GM12878 (cell line): ENCODE results near the gene SPATA32. TPM values are rescaled to one million over a fixed set of nuclear protein-coding genes. Genes with fewer than 3 reads are reported as not detected.

Experiments
- ATAC-seq: fragments of 200-7000 bp; cut with Tn5 transposase; 3 replicates; pipeline ENCODE4 v1.9.1; 2020; ENCODE audit warnings: mild to moderate bottlenecking, moderate library complexity
- BruUV-seq: library from RNA; stranded (reverse); fragments of 400-500 nt; replicated peaks from 2 replicates; lab custom pipeline; 2021; lab: Mats Ljungman, UMichigan
- CTCF ChIA-PET: fragments of 300-600 bp; sonication (Branson Sonifier 250); formaldehyde crosslinking; extraction: SDS; loops from one replicate; lab custom pipeline; 2021; ENCODE audit warnings: inconsistent platforms; lab: Yijun Ruan, JAX
- POLR2A ChIA-PET: fragments of 350-600 bp; formaldehyde crosslinking; extraction: SDS; loops from one replicate; lab custom pipeline; 2021; ENCODE audit warnings: inconsistent platforms; lab: Charles Lee
- RAD21 ChIA-PET: fragments of 300-600 bp; sonication (Branson Sonifier 250); formaldehyde crosslinking; loops from one replicate; lab custom pipeline; 2023; ENCODE audit warnings: antibody characterized with exemption; ENCODE audit not compliant: unreplicated experiment; lab: Charles Lee
- SMC1A ChIA-PET: fragments of 300-600 bp; sonication (Branson Sonifier 250); formaldehyde crosslinking; loops from one replicate; lab custom pipeline; 2023; ENCODE audit not compliant: unreplicated experiment, uncharacterized antibody; lab: Charles Lee
- DNase-seq: peaks from one replicate; pipeline ENCODE4 v3.0.0-alpha.2; 2011; ENCODE audit warnings: low read depth, low spot score
- FAIRE-seq: peaks from 3 replicates; lab custom pipeline; 2011; peaks lifted over from hg19 to GRCh38; lab: Jason Lieb, UNC
- H2AFZ ChIP-seq: 2 replicates; pipeline ENCODE4 v1.6.0; 2011; ENCODE audit warnings: low read depth, low read length, control low read depth; ENCODE audit not compliant: control insufficient read depth
- H3K27ac ChIP-seq: 2 replicates; pipeline ENCODE4 v1.5.1; 2011; ENCODE audit warnings: control low read depth; ENCODE audit not compliant: control insufficient read depth, insufficient read depth
- H3K27me3 ChIP-seq, 2 experiments: replicated peaks in 1 of 2; 2 replicates each; pipeline versions ENCODE4 v1.6.0 to v1.6.1; 2011; ENCODE audit warnings: low read length in 1 of 2; ENCODE audit not compliant: control insufficient read depth in 2 of 2, insufficient read depth in 2 of 2
- H3K36me3 ChIP-seq, 2 experiments: 2 replicates each; pipeline ENCODE4 v1.5.1; 2011; ENCODE audit warnings: low read length in 1 of 2; ENCODE audit not compliant: control insufficient read depth in 2 of 2, insufficient read depth in 2 of 2
- H3K4me1 ChIP-seq: 2 replicates; pipeline ENCODE4 v1.6.1; 2011; ENCODE audit warnings: mild to moderate bottlenecking, low read length, moderate library complexity, mixed read lengths; ENCODE audit not compliant: control insufficient read depth, insufficient read depth
- H3K4me2 ChIP-seq: 2 replicates; pipeline ENCODE4 v1.6.0; 2011; ENCODE audit warnings: control low read depth; ENCODE audit not compliant: control insufficient read depth, insufficient read depth
- H3K4me3 ChIP-seq: fragments of 200-600 bp; sonication (generic); 2 replicates; pipeline ENCODE4 v1.5.1; 2016
- H3K79me2 ChIP-seq: 2 replicates; pipeline ENCODE4 v1.6.0; 2011; ENCODE audit warnings: low read length; ENCODE audit not compliant: control insufficient read depth, insufficient read depth
- H3K9ac ChIP-seq: 2 replicates; pipeline ENCODE4 v1.8.0; 2011; ENCODE audit warnings: low read length, control low read depth, mixed read lengths; ENCODE audit not compliant: control insufficient read depth, insufficient read depth
- H3K9me3 ChIP-seq: replicated peaks from 3 replicates; pipeline ENCODE4 v1.5.1; 2011; ENCODE audit warnings: mild to moderate bottlenecking, low read length; ENCODE audit not compliant: control insufficient read depth, insufficient read depth
- H4K20me1 ChIP-seq: 2 replicates; pipeline ENCODE4 v1.6.0; 2011; ENCODE audit not compliant: control insufficient read depth, insufficient read depth
- DPF2 ChIP-seq: fragments of 450-650 bp; IDR thresholded peaks from 2 replicates; pipeline ENCODE4 v1.6.1; 2017; ENCODE audit warnings: mild to moderate bottlenecking
- RUNX3 ChIP-seq: IDR thresholded peaks from 2 replicates; pipeline ENCODE4 v1.6.1; 2012; ENCODE audit warnings: low read length, inconsistent platforms
- SREBF2 ChIP-seq: IDR thresholded peaks from 2 replicates; pipeline ENCODE4 v1.6.1; 2012; ENCODE audit warnings: mild to moderate bottlenecking, low read length
- TAF1 ChIP-seq: IDR thresholded peaks from 2 replicates; pipeline ENCODE4 v1.6.1; 2011; ENCODE audit warnings: mild to moderate bottlenecking, low read depth, low read length, borderline replicate concordance
- WGBS: methylation state at CpG from one replicate; pipeline ENCODE4 v1.1.6; 2016; ENCODE audit warnings: low lambda C conversion rate; ENCODE audit not compliant: insufficient replicate concordance, insufficient coverage; ENCODE audit errors: missing lambda C conversion rate; 5-methylcytosine and 5-hydroxymethylcytosine counted together
- in situ Hi-C: fragments of 300-500 bp; cut with MboI; formaldehyde crosslinking; loops from 9 replicates; pipeline ENCODE4 v1.14.3; 2018; ENCODE audit warnings: mixed read lengths
- intact Hi-C: fragments of 100-400 bp; cut with micrococcal nuclease; formaldehyde crosslinking; loops from one replicate; pipeline ENCODE4 v1.14.2; 2022; ENCODE audit not compliant: unreplicated experiment
- polyA plus RNA-seq, 11 experiments: library from polyadenylated mRNA; depleted of rRNA in 4 of 11; unstranded in 6 of 11; stranded (reverse) in 5 of 11; fragments of >200 nt; fragmentation: Nextera tagmentation in 4 of 11; fragmentation: Illumina TruSeq in 1 of 11; extraction: Ambion mirVana in 4 of 11; extraction: Trizol in 1 of 11; gene quantifications; 1 replicate in 1 of 11; 2 replicates in 10 of 11; pipeline versions ENCODE4 v1.2.1 to v1.2.3, GENCODE V29; 2011 to 2016; ENCODE audit warnings: inconsistent platforms in 2 of 11, missing spikeins in 2 of 11, low read depth in 1 of 11
- total RNA-seq, 4 experiments: library from RNA; depleted of rRNA in 3 of 4; stranded (reverse); fragments of >200 nt in 3 of 4; fragmentation: Illumina TruSeq in 1 of 4; extraction: Trizol in 1 of 4; gene quantifications; 2 replicates each; pipeline versions ENCODE4 v1.2.1 to v1.2.3, GENCODE V29; 2013 to 2021
- TF ChIP-seq, protein P1 (sequence below): fragments of 450-650 bp; formaldehyde crosslinking; IDR thresholded peaks from 2 replicates; pipeline ENCODE4 v1.4.0; 2022; ENCODE audit warnings: mild to moderate bottlenecking, moderate library complexity

SPATA32 gene
- total and polyA plus RNA-seq, 10 of the 15 experiments (the other 5 are each of a cell fraction or from before 2014, with no cell fraction given), result 0.03 to 0.35 (median 0.11) TPM; not detected in 3

DNA sequence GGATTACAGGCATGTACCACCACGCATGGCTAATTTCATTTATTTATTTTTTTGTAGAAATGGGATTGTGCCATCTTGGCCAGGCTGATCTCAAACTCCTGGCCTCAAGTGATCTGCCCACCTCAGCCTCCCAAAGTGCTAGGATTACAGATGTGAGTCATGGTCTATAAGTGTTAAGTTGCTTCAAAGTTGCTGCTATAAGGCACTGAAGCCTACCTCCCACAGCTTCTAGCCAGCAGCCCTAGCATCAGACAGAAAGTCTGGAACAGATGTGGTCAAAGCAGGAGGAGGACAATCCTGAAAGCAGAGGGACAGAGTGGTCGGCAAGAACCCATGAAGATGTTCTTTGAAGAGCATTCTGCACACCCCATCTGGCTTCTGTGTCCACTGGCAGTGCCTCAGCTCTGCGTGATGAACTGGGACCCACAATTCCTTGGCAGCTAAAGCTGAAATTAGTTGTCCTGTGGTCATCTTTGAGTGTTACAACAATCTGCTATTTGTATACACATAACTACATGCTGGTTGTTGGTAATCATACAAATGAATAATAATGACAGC is 43.7 kb upstream of the SPATA32 start:
- no peak for DNase-seq
- Histone ChIP-seq H3K4me2 (peak overlapping the region; percentile 5), H2AFZ (no peak overlapping the region), H3K79me2 (peaks cover 81% of the 10 kb centered on the region), H3K27ac (peak overlapping the region; percentile 60), H3K9ac (no peak overlapping the region), H3K4me3 (no peak overlapping the region), H3K4me1 (peaks cover 85% of the 10 kb centered on the region), H4K20me1 (no peaks in the 10 kb centered on the region), H3K27me3 (no peaks in the 10 kb centered on the region), H3K9me3 (no peaks in the 10 kb centered on the region; the same call in 2 of the 3 replicates), H3K36me3 (peaks cover 5 to 12% of the 10 kb centered on the region in 2 experiments; a peak in 3 of 4 replicates)
- RAD21 ChIA-PET, result interaction anchor here (3.5 to 12.1 kb wide), 3 partner anchors 9 to 79 kb away, joined by 15 to 216 read pairs (median 21); partner anchors contain the start of gene MAP3K14
- intact Hi-C loops (no loop called here), in situ Hi-C loops (no loop called here)
- ATAC-seq, result no peak
- SMC1A ChIA-PET, result interaction anchor here (1.2 to 17.3 kb wide), 5 partner anchors 9 to 52 kb away, joined by 3 to 153 read pairs (median 26); partner anchors contain the start of gene MAP3K14
- POLR2A ChIA-PET, result interaction anchor here (0.8 to 11.6 kb wide), 6 partner anchors 9 to 52 kb away, joined by 3 to 203 read pairs (median 6); partner anchors contain the start of gene MAP3K14
- TF ChIP-seq TAF1, result no peak
- 0 out of 2 replicates have a peak, but pooled peaks have one; percentile 11 for TF ChIP-seq RUNX3
- TF ChIP-seq SREBF2, result no peak
- TF ChIP-seq, protein P1, sequence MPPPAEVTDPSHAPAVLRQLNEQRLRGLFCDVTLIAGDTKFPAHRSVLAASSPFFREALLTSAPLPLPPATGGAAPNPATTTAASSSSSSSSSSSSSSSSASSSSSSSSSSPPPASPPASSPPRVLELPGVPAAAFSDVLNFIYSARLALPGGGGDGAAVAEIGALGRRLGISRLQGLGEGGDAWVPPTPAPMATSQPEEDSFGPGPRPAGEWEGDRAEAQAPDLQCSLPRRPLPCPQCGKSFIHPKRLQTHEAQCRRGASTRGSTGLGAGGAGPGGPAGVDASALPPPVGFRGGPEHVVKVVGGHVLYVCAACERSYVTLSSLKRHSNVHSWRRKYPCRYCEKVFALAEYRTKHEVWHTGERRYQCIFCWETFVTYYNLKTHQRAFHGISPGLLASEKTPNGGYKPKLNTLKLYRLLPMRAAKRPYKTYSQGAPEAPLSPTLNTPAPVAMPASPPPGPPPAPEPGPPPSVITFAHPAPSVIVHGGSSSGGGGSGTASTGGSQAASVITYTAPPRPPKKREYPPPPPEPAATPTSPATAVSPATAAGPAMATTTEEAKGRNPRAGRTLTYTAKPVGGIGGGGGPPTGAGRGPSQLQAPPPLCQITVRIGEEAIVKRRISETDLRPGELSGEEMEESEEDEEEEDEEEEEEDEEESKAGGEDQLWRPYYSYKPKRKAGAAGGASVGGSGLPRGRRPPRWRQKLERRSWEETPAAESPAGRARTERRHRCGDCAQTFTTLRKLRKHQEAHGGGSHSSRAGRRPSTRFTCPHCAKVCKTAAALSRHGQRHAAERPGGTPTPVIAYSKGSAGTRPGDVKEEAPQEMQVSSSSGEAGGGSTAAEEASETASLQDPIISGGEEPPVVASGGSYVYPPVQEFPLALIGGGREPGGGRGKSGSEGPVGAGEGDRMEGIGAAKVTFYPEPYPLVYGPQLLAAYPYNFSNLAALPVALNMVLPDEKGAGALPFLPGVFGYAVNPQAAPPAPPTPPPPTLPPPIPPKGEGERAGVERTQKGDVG (CRISPR knock-in tag), result no peak
- TF ChIP-seq DPF2, result 0 out of 2 replicates have a peak, but pooled peaks have one; percentile 14
- FAIRE-seq, result no peak
- CTCF ChIA-PET, result interaction anchor here (1.1 to 13.2 kb wide), 4 partner anchors 10 to 57 kb away, joined by 3 to 194 read pairs (median 8); partner anchors contain the start of gene MAP3K14
- 65% methylated on average over 3 of the region's 3 CpGs for WGBS
- no TSS peak for BruUV-seq
